ENCODE data around the gene MYADML2.

GRCh38 chr17:81899514-81900166, 47.4 kb downstream of the MYADML2 start:
- TF ChIP-seq POLR2A (IDR thresholded peaks at IDR 0.05; ENCODE audit: low read length) (no peak), GATA1 (IDR thresholded peaks at IDR 0.05; ENCODE audit: low read depth, low read length) (no peak)

Measured in erythroblast (primary cell).